ENCODE data around the gene MRPL14.
A peak's percentile ranks its signal among the peaks of the same experiment; 100 is the strongest.
"Not testable (repeated sequence)": the region's sequence is repeated elsewhere in the genome, so short reads cannot be mapped to it uniquely, and the experiment has no call there.

The MRPL14 gene

GRCh38 chr6:44149369-44150012 is 22.2 kb upstream of the MRPL14 start:
- no peak for DNase-seq

DNA sequence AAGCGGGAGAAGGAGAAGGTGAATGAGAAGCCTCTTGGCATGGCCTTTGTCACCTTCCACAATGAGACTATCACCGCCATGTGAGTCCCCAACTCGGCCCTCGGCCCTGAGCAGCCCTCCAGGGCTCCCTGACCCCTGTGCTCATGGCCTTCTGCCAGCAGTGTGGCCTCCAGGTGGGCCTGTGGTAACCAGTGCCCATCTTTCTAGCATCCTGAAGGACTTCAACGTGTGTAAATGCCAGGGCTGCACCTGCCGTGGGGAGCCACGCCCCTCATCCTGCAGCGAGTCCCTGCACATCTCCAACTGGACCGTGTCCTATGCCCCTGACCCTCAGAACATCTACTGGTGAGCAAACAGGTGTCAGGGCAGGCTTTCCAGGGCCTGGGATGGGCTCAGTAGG is 21.1 kb upstream of the MRPL14 start:
- DNase-seq: no peak

GRCh38 chr6:44147256-44147655 is 20.0 kb upstream of the MRPL14 start:
- DNase-seq: no peak

DNA sequence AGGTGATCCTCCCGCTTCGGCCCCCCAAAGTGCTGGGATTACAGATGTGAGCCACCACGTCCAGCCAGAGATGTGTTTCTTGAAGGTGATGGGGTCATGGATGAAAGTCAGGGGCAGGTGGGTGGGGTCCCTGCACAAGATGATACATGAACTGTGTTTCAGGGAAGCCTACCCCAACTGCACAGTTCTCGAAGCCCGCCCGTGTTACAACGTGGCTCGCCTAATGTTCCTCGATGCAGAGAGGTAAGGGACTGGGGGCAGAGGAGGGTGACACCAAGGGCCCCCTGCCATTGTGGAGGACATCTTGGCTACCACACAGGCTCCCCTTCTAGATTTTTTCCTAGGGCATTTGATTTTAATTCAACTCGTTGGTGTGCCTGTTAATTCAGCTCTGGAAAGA is 19.4 kb upstream of the MRPL14 start:
- DNase-seq: no peak

DNA sequence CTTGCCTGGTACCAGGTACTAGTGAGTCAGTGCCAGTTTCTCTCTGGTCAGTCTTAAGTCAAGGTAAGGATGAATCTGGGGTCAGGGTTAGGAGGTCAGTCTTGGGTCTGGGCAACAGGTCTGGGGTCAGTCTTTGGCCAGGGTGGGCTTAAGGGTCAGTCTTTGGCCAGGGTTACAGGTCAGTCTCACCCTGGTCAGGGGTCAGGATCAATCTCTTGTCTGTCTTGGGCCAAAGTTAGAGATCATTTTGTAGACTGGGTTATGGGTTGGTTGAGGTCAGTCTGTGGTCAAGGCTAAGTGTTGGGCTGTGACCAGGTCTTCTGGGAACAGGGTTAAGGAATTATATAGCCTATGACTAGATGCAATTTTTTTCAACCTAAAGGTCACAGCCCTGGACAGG is 18.6 kb upstream of the MRPL14 start:
- no peak for DNase-seq

GRCh38 chr6:44144536-44144935 is 17.3 kb upstream of the MRPL14 start:
- DNase-seq: not testable (repeated sequence)

GRCh38 chr6:44143731-44144130 is 16.5 kb upstream of the MRPL14 start:
- DNase-seq: no peak

- no peak for DNase-seq
These were observed 15.6 kb upstream of the MRPL14 start for GRCh38 chr6:44142835-44143234.

GRCh38 chr6:44139351-44139743 is 12.1 kb upstream of the MRPL14 start:
- DNase-seq: no peak

DNA sequence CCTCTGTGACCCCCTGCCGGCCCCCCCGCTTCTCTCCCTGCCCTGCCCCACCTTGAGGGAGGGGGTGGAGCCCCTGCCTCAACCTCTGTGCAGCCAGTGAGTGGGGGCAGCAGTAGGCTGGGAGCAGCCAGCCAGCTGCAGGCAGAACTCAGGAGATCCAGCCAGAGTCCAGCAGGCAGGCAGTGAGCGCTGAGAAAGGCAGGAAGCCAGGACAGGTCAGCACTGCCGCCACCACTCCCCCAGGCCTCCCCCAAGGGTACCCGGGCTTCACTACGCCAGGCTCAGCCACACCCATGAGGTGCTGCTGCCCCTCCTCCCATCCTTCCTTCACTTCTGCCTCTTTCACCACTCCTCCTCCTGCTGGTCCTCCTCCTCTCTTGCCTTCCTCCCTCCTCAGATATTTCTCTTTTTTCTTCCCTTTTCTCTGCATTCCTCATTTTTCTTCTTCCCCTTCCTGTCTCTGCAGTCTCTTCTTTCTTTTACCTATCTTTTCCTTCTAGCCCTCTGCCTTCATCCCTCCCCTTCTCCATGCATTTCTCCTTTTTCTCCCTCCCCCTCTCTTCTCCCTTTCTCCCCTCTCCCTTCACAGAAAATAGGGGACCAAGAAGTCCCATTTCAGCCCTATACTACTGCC is 11.6 kb upstream of the MRPL14 start:
- no peak for DNase-seq

GRCh38 chr6:44135875-44136274 is 8.6 kb upstream of the MRPL14 start:
- no peak for DNase-seq

DNA sequence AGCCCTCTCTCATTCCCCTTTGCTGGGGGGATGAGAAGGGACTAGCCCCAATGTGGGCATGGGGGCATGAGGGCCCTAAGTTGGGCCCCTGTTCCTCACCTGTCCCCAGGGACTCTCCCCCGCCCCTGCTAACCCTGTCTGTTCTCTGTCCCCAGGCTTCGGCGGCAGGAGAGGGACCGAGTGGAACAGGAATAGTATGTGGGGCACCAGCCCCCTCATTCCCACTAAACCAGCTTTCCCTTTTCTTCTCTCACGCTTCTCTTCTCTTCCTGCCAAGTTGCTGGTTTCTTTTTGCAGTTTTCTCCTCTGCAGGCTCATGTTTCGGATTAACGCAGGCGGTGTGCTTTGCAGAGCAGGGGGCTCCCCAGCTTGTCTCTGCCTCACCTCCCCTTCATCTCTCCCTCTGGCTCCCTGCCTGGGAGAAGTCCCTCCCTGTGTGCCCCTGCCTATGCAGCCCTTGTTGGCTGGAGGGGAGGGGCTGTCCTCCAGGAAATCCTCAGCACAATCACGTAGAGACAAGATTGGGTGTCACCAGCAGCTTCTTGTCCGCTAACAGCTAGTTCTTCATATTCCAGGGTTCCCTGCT is 8.0 kb upstream of the MRPL14 start:
- DNase-seq: no peak

- DNase-seq: no peak
These were observed 6.9 kb upstream of the MRPL14 start for GRCh38 chr6:44133981-44134711.

DNA sequence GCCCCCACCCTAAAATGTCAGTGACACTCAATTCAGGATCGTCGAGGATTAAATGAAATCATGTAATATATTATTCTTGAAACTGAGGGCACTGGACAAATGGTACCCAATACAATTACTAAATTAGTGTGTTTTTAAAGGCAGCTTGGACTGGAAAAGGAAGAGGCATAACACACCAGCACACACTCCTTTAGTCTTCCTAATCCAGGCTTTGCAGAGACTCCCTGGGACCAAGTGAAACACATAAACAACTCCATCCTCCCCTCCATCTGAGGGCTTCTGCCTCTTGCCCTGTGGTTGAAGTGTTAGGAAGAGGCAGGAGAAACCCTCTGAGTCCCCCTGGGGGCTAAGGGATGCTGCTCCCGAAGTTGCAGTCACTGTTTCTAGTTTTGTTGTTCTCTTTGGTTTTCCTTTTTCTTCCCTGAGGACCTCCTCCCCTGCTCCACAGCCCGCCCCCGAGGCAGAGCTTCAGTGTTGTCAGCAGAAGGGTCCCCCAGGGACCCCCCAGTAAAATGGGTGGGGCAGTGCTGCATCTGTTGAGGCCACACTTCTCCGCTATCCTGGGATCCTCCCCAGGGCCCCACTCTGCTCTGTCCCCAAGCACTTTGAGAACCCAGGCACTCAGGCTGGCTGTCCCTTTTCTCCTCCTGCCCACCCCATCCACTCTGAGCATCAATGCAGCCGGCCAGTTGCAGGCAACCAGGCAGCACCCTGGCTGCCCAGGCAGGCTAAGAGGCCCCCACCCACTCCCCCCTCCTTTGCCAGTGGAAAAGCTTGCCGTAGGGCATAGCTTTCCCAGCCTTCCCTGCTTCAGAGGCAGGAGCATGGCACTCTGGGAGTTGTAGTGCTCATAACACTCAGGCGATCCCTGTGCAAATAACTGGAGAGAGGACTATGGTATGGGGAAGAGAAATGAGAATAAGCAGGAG is 6.0 kb upstream of the MRPL14 start:
- DNase-seq: peak; percentile 77

- DNase-seq: no peak
These were observed 5.2 kb upstream of the MRPL14 start for GRCh38 chr6:44132476-44132875.

DNA sequence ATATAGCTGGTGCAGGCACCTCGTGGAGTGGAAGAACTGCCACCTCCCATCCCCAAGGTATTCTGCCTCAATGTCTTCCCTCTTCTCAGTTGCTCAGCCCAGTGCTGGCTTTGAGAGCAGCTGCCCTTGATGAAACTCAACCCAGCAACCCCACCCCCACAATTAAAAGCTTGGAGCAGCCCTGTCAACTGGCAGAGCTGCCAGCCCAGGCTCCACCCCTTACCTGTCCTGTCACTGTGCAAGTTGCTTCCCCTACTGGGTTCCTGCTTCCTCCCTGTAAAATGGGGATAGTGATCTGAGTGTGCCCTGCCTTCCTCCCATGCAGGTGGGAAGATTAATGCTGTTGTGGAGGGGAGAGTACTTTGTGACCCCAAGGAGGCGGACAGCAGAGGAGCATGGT is 4.6 kb upstream of the MRPL14 start:
- DNase-seq: no peak

DNA sequence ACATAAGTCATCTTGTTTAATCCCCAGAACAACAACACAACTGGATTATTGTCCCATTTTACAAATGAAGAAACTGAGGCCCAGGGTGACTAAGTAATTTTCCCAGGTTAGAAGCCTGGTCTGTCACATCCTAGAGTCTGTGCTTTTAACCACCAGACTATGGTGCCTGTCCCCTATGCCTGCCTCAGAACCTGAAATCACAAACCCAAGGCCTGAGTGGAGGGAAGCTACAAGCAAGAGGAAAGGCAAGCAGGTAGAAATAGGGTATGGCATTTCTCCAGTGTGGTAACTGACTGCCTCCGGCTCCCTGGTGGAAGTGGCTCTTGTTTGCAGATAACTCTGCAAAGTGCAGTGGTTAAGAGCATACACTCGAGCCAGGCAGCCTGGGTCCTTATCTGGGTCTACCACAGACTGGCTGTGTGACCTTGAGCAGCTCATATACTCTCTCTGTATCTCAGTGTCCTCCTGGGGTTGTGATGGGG is 2.6 kb upstream of the MRPL14 start:
- DNase-seq: no peak

DNA sequence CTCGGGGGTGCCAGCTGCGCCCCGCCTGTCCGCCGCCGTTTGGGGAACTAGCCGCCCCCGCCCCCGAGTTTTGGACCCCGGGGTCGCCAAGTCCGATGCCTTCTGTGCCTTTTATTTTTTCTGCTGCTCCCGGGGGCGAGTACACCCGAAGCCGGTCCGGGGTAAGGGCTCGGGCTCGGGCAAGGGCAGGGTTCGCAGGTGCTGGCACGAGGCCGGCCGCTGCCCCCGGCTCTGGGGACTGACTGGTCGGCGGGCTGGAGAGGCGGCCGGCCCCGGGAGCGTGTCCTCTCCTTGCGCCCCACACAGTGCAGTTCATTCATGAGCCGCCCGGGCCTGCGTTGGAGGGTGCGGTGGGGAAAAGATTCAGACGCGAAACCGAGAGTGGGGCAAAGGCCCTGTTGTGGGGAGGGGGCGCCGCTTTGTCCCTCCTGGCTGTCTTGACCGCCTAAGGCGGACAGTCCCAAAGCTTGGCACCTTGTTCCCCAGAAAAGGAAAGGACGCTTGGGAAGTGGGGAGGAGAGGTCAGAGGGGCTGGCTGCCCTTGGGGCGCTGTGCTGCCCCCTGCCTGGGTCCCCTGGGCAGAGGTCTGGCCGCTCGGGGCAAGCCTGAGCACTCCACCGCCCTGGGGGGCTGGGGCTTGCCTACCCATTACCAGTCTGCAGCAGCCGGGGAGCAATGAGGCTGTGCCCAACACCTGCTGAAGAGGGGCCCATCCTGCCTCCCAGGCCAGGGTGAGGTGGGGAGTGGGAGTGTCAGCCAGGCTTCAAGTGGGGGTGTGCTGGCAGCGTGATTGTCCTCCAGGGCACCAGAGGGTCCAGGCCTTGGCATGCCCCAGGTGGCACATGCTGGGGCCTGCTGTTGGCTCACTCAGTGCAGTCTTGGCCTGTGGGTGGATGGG is 1.0 kb upstream of the MRPL14 start:
- peak; percentile 65 for DNase-seq

GRCh38 chr6:44126320-44127149 is 717 bp downstream of the MRPL14 start:
- DNase-seq: peak; percentile 71

GRCh38 chr6:44123544-44123943 is 3.7 kb downstream of the MRPL14 start:
- no peak for DNase-seq

GRCh38 chr6:44122801-44123200 is 4.5 kb downstream of the MRPL14 start:
- no peak for DNase-seq

All from retina (tissue), 1 donor.